HCT116 (cell line): ENCODE data around the gene FAN1. TPM values are rescaled to one million over a fixed set of nuclear protein-coding genes. Genes with fewer than 3 reads are reported as not detected.

Source experiments
- ATAC-seq: fragments of 200-7000 bp; cut with Tn5 transposase; 2 replicates; pipeline ENCODE4 v1.9.1; 2020; ENCODE audit warnings: mild to moderate bottlenecking, moderate library complexity
- BruUV-seq: library from RNA; stranded (reverse); fragments of 400-500 nt; replicated peaks from 2 replicates; lab custom pipeline; 2021; lab: Mats Ljungman, UMichigan
- CTCF ChIA-PET: fragments of 300-600 bp; sonication (Branson Sonifier 250); formaldehyde crosslinking; loops from one replicate; lab custom pipeline; 2021; ENCODE audit warnings: antibody characterized with exemption; lab: Charles Lee
- POLR2A ChIA-PET: fragments of 300-600, 350-600 bp; sonication (Branson Sonifier 250); formaldehyde crosslinking; loops from one replicate; lab custom pipeline; 2021; ENCODE audit warnings: antibody characterized with exemption; lab: Charles Lee
- RAD21 ChIA-PET, 2 experiments: fragments of 300-600 bp; sonication (Branson Sonifier 250); formaldehyde crosslinking; loops; one replicate each; lab custom pipeline; 2023; ENCODE audit warnings: low total read pairs in 2 of 2; ENCODE audit not compliant: uncharacterized antibody in 2 of 2, unreplicated experiment in 2 of 2, low non-redundant PET in 1 of 2; lab: Charles Lee
- DNase-seq: peaks from one replicate; pipeline ENCODE4 v3.0.0-alpha.2; 2010; ENCODE audit warnings: low read depth, low spot score
- H2AFZ ChIP-seq: fragments of 200-600 bp; shearing (Covaris generic), sonication (generic); 2 replicates; pipeline ENCODE4 v1.6.1; 2017; ENCODE audit warnings: low read depth, mixed run types, mixed read lengths, antibody characterized with exemption, low read length; ENCODE audit not compliant: poor library complexity, severe bottlenecking
- H3K27ac ChIP-seq: 2 replicates; pipeline ENCODE4 v1.5.1; 2012; ENCODE audit warnings: low read depth, low read length
- H3K27me3 ChIP-seq: fragments of 200-600 bp; sonication (generic); 2 replicates; pipeline ENCODE4 v1.6.1; 2016; ENCODE audit warnings: mixed run types, low read length, mixed read lengths; ENCODE audit not compliant: insufficient read depth
- H3K36me3 ChIP-seq, 2 experiments: fragments of 200-500 bp in 1 of 2; fragments of 200-600 bp in 1 of 2; sonication (Bioruptor generic) in 1 of 2; sonication (generic) in 1 of 2; 2 replicates each; pipeline versions ENCODE4 v1.5.1 to v1.6.1; 2014 to 2016; ENCODE audit warnings: low read length in 2 of 2, inconsistent platforms in 1 of 2, mixed read lengths in 1 of 2, mixed run types in 1 of 2; ENCODE audit not compliant: insufficient read depth in 2 of 2, control insufficient read depth in 1 of 2
- H3K4me1 ChIP-seq, 2 experiments: fragments of 200-600 bp in 1 of 2; sonication (generic) in 1 of 2; 2 replicates each; pipeline versions ENCODE4 v1.5.1 to v1.6.1; 2012 to 2017; ENCODE audit warnings: low read length in 2 of 2, inconsistent platforms in 1 of 2, mild to moderate bottlenecking in 1 of 2, mixed read lengths in 1 of 2, mixed run types in 1 of 2, moderate library complexity in 1 of 2; ENCODE audit not compliant: insufficient read depth in 2 of 2, control insufficient read depth in 1 of 2
- H3K4me2 ChIP-seq: fragments of 200-600 bp; sonication (generic); 2 replicates; pipeline ENCODE4 v1.6.1; 2017; ENCODE audit warnings: mixed run types, low read length, mixed read lengths
- H3K4me3 ChIP-seq, 2 experiments: fragments of 200-600 bp in 1 of 2; sonication (generic) in 1 of 2; replicated peaks in 1 of 2; 2 replicates each; pipeline ENCODE4 v1.5.1; 2011 to 2016; ENCODE audit warnings: low read length in 2 of 2, control low read depth in 1 of 2, low read depth in 1 of 2, mild to moderate bottlenecking in 1 of 2, mixed read lengths in 1 of 2, mixed run types in 1 of 2
- H3K79me2 ChIP-seq: fragments of 200-600 bp; sonication (generic); 2 replicates; pipeline ENCODE4 v1.6.1; 2017; ENCODE audit warnings: mild to moderate bottlenecking, mixed run types, low read length, moderate library complexity, mixed read lengths; ENCODE audit not compliant: insufficient read depth
- H3K9ac ChIP-seq: fragments of 200-600 bp; sonication (generic); 2 replicates; pipeline ENCODE4 v1.6.1; 2016; ENCODE audit warnings: low read length, mixed read lengths
- H3K9me2 ChIP-seq: fragments of 200-600 bp; sonication (generic), shearing (Covaris generic); 2 replicates; pipeline ENCODE4 v1.6.1; 2017; ENCODE audit warnings: mixed run types, mild to moderate bottlenecking, moderate library complexity; ENCODE audit not compliant: insufficient read depth
- H3K9me3 ChIP-seq, 2 experiments: fragments of 200-500 bp in 1 of 2; fragments of 200-600 bp in 1 of 2; sonication (Bioruptor generic) in 1 of 2; sonication (generic) in 1 of 2; 2 replicates each; pipeline ENCODE4 v1.6.1; 2014 to 2017; ENCODE audit warnings: low read length in 2 of 2, mixed read lengths in 2 of 2, inconsistent platforms in 1 of 2, low read depth in 1 of 2, mild to moderate bottlenecking in 1 of 2, mixed run types in 1 of 2, moderate library complexity in 1 of 2; ENCODE audit not compliant: control insufficient read depth in 1 of 2, insufficient read depth in 1 of 2
- H4K20me1 ChIP-seq: fragments of 200-600 bp; sonication (generic), shearing (Covaris generic); 2 replicates; pipeline ENCODE4 v1.6.1; 2017; ENCODE audit warnings: mixed run types, mild to moderate bottlenecking, moderate library complexity; ENCODE audit not compliant: insufficient read depth
- CBX3 ChIP-seq: IDR thresholded peaks from 2 replicates; pipeline ENCODE4 v1.6.1; 2012; ENCODE audit warnings: low read depth
- CTCF ChIP-seq, 3 experiments: fragments of 200-600 bp in 1 of 3; sonication (generic) in 1 of 3; IDR thresholded peaks in 2 of 3; conservative IDR thresholded peaks in 1 of 3; 2 replicates each; pipeline ENCODE4 v1.5.1; 2012 to 2017; ENCODE audit warnings: low read depth in 2 of 3, low read length in 2 of 3, antibody characterized with exemption in 1 of 3, borderline replicate concordance in 1 of 3, control low read depth in 1 of 3, mild to moderate bottlenecking in 1 of 3, mixed read lengths in 1 of 3, mixed run types in 1 of 3, moderate library complexity in 1 of 3; ENCODE audit not compliant: insufficient read depth in 1 of 3
- EGR1 ChIP-seq: IDR thresholded peaks from 2 replicates; pipeline ENCODE4 v1.6.1; 2012; ENCODE audit warnings: low read depth
- EZH2phosphoT487 ChIP-seq: fragments of 200-600 bp; IDR thresholded peaks from 2 replicates; pipeline ENCODE4 v1.6.1; 2018; ENCODE audit warnings: antibody characterized with exemption, borderline replicate concordance
- FOSL1 ChIP-seq: IDR thresholded peaks from 2 replicates; pipeline ENCODE4 v1.6.1; 2012; ENCODE audit warnings: low read depth
- JUND ChIP-seq: IDR thresholded peaks from 2 replicates; pipeline ENCODE4 v1.6.1; 2012
- MAX ChIP-seq: IDR thresholded peaks from 2 replicates; pipeline ENCODE4 v1.6.1; 2012
- POLR2A ChIP-seq: IDR thresholded peaks from 2 replicates; pipeline ENCODE4 v1.7.0; 2011; ENCODE audit warnings: borderline replicate concordance; ENCODE audit not compliant: insufficient read depth, insufficient read length; ENCODE audit errors: extremely low read depth
- POLR2AphosphoS5 ChIP-seq: IDR thresholded peaks from 2 replicates; pipeline ENCODE4 v1.6.1; 2011; ENCODE audit warnings: mild to moderate bottlenecking, low read depth, low read length, moderate library complexity
- RAD21 ChIP-seq: IDR thresholded peaks from 2 replicates; pipeline ENCODE4 v1.6.1; 2012; ENCODE audit warnings: low read depth, mild to moderate bottlenecking
- REST ChIP-seq: IDR thresholded peaks from 2 replicates; pipeline ENCODE4 v1.6.1; 2012; ENCODE audit warnings: low read depth
- SIN3A ChIP-seq: IDR thresholded peaks from 2 replicates; pipeline ENCODE4 v1.6.1; 2012; ENCODE audit warnings: low read depth
- SRF ChIP-seq: IDR thresholded peaks from 2 replicates; pipeline ENCODE4 v1.6.1; 2012; ENCODE audit warnings: low read depth
- ZFX ChIP-seq: fragments of 450-650 bp; IDR thresholded peaks from 2 replicates; pipeline ENCODE4 v1.6.1; 2017
- ZNF274 ChIP-seq: fragments of 200-500 bp; sonication (Bioruptor generic); IDR thresholded peaks from 2 replicates; pipeline ENCODE4 v1.6.1; 2014; ENCODE audit warnings: mild to moderate bottlenecking, low read depth, low read length, inconsistent platforms
- intact Hi-C: fragments of 100-400 bp; cut with micrococcal nuclease; formaldehyde crosslinking; loops from 2 replicates; pipeline ENCODE4 v1.10.0; 2022
- total RNA-seq: library from RNA; stranded (reverse); gene quantifications from one replicate; pipeline ENCODE4 v1.2.1, GENCODE V29; 2021; ENCODE audit not compliant: unreplicated experiment
- TF ChIP-seq, protein P1 (sequence below): IDR thresholded peaks from 2 replicates; pipeline ENCODE4 v1.6.1; 2012

Gene FAN1
- total RNA-seq, 1 experiment from 2014 or later, result 17.4 TPM

DNA sequence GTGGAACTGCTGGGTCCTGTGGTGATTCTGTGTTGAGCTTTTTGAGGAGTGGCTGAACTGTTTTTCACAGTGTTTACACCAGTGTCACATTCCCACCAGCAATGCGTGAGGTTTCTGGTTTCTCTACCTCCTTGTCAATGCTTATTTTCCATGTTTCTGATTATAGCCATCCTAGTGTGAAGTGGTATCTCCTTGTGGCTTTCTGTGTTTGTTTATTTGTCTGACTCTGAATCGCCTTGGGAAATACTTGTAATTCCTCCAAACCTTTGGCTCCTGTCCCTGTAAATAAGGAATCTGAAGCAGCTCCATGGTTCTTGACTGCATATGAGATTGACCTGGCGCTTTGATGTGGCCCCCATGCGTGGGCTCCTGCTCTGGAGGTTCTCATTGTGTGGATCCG, 20.6 kb downstream of the FAN1 start (continued):
- TF ChIP-seq CTCF (IDR thresholded peaks at IDR 0.05 in 2 of 3, conservative IDR thresholded peaks at IDR 0.05 in 1 of 3; ENCODE audit: borderline replicate concordance in 1 of 3, insufficient read depth in 1 of 3, low read depth in 2 of 3, low read length in 2 of 3) (no peak), CBX3 (no peak), MAX (no peak), SIN3A (no peak)
- TF ChIP-seq, protein P1, sequence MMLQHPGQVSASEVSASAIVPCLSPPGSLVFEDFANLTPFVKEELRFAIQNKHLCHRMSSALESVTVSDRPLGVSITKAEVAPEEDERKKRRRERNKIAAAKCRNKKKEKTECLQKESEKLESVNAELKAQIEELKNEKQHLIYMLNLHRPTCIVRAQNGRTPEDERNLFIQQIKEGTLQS, result no peak

GRCh38 chr15:30925686-30926085, 22.0 kb downstream of the FAN1 start:
- RAD21 ChIA-PET, result no interaction called here
- Histone ChIP-seq H2AFZ (no peak overlapping the region), H4K20me1 (no peaks in the 10 kb centered on the region), H3K4me2 (no peak overlapping the region), H3K27ac (no peak overlapping the region), H3K9ac (no peak overlapping the region), H3K4me1 (peaks cover 0 to 2% of the 10 kb centered on the region in 2 experiments; a peak in 1 of 4 replicates), H3K9me2 (no peaks in the 10 kb centered on the region), H3K36me3 (peaks cover 37 to 39% of the 10 kb centered on the region in 2 experiments), H3K9me3 (no peaks in the 10 kb centered on the region), H3K79me2 (no peaks in the 10 kb centered on the region), H3K27me3 (no peaks in the 10 kb centered on the region), H3K4me3 (no peak overlapping the region)
- DNase-seq (no peak), ATAC-seq (no peak)
- intact Hi-C loops, result no loop called here
- TF ChIP-seq CBX3 (no peak), REST (no peak), MAX (no peak), SIN3A (no peak), RAD21 (no peak), ZFX (no peak), JUND (no peak), ZNF274 (no peak), POLR2A (no peak), EGR1 (no peak), POLR2AphosphoS5 (no peak), SRF (no peak), FOSL1 (no peak), EZH2phosphoT487 (no peak)
- TF ChIP-seq, protein P1, result no peak
- CTCF ChIA-PET, result no interaction called here
- no TSS peak for BruUV-seq
- POLR2A ChIA-PET, result no interaction called here
